Hematopoietic multipotent progenitor cell (in vitro differentiated cells): ENCODE results near the gene LLCFC1. TPM values are rescaled to one million over a fixed set of nuclear protein-coding genes. Genes with fewer than 3 reads are reported as not detected.

Experiments used
- DNase-seq, 3 donors: peaks; one replicate each; pipeline ENCODE4 v3.0.0-alpha.2; 2011 to 2015; ENCODE audit warnings: low read depth in 2 of 3, low spot score in 2 of 3
- total RNA-seq: library from RNA; depleted of rRNA; stranded (reverse); fragments of >200 nt; gene quantifications from one replicate; pipeline ENCODE4 v1.2.3, GENCODE V29; 2012

LLCFC1 gene
- total RNA-seq, 1 donor: not detected

DNA sequence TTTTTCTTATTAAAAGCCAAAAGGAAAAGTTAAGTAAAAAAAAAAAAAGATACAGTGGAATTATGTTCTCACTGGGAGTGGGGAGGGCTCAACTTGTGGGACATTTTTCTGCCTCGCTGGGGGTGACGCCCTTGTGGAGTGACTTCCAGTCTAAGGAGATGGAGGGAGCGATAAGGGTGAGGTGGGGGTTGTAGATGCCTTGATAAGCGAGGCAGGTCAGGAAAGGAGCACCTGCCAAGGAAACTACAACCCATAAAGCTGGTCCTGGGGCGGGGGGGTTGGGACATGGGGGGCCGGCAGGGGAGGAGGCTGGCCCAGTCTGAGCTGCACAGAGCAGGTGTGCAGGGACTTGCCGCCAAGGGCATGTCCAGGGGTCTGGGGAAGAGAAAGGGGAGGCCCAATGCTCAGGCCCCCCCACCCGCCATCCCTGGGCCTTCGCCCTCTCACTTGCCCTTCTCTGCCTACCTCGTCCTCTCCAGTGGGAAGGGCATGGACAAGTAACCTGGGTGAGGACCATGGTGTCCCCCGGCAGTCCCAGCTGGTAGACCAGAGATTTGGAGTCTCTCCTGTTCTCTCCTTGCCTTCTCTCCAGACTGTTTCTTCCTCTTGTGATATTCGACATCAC lies 3.2 kb upstream of the LLCFC1 start:
- DNase-seq: no peak

DNA sequence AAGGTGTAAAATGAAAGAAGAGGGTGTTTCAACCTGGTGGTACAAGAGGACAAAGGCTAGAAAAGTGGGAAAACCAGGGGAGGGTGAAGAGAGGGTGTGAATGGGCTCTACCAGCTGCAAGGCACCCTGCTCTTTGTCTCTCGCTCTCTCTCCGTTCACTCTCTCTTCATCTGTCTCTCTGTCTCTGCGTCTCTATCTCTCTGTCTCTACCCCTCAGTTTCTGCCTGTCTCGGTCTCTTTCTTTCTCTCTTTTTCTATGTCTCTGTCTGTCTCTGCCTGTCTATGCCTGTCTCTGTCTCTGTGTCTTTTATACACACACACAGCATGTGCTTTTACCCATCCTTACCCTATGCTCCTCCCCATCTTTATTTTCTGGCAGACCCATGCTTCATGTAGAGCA lies 673 bp upstream of the LLCFC1 start:
- DNase-seq: no peak

DNA sequence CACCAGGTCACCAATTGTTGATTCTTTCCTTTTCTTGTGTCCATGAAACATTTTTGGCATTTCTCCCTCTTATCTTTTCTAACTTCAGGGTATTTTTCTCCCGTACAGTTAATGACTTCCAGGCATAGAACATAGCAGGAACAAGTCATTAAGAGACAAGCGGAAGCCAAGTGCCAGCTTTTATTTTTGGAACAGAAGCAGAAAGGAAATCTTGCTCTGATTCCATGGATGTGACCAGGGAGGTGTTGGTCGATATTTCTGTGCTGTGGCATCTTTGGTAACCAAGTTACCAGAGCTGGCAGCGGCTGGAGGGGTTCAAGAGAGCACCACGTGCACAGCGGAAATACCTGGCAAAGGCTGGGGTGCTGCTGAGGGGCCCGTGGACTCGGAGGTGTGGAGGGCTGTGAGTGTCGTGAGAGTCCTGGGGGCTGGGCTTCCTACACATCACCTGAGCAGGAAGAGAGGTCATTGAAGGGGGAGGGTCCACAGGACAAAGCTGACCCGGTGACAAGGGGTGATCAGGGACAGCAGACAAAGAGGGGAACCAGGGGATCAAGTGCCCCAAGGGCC lies 1.8 kb downstream of the LLCFC1 start:
- DNase-seq: no peak

DNA sequence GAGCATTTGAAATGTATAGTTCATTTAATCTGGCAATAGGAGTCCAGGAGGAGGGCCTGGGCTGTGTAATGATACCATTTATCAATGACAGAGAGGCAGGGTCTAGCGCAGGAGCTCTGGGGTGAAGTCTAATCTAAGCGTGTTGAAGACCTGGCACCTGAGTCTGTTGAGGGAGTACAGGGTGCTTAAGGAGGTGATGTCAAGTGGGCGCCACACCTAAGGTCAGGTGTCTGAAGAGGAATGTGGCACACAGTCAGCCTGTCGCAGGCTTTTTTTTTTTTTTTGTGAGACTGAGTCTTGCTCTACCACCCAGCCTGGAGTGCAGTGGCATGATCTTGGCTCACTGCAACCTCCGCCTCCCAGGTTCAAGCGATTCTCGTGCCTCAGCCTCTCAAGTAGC lies 2.3 kb downstream of the LLCFC1 start:
- no peak for DNase-seq

DNA sequence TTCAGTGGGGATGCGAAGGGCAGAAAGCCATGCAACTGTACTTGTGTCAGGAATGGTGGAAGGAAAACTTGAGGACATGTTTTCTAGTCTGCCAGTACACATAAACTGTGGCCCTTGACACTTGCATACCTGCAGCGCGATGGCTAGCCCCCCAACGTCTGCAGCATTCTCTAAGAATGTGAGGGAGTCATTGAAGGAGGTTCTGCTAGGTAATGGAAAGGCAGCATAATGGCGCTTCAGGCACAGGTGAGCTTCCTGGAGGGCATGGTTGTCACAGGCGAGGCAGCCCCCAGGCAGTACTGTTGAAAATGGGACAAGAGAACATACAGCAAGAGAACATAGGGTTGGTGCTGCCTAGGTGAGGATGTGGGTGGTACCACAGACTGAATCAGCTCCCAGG lies 3.5 kb downstream of the LLCFC1 start:
- no peak for DNase-seq

DNA sequence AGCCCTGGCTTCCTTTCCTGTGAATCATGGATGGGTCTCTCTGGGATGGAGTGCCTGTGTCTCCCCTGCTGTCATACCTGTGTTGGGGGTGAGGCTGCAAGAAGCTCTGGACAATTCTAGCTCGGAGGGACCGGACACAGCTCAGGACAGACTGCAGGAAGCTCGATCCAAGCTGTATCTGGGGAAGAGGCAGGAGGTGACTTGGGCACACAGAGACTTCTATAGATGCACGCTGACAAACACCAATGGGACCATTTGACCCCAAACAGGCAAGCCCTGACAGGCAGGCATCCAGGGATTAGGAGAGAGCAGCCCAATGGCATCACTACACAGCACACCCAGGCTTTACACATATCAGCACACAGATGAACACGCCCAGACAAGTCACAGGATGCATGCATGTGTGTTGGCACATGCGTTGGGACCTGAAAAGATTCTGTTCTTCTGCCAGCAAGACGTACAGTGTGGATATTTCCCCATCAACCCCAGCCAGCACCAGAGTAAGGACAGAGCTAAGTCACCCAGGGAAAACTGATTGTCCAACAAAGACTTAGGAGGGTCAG lies 4.5 kb downstream of the LLCFC1 start:
- no peak for DNase-seq

DNA sequence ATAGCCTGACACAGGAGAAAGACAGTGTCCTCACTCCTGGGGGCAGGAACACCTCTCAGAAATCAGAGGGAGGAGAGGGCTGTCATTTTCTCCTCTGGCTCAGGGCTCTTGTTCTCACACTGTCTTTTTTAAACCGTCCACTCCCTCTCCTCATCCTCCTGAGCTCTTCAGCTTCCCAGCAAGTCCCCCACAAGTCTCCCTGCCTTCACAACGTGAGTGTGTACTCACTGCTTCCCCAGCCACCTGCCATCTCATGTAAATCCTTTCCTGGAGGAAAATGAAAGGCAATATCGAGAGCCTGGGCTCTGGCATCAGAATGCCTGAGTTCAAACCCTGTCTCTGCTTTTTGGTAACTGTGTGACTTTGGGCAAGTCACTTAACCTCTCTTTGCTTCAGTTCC lies 5.7 kb downstream of the LLCFC1 start:
- no peak for DNase-seq

DNA sequence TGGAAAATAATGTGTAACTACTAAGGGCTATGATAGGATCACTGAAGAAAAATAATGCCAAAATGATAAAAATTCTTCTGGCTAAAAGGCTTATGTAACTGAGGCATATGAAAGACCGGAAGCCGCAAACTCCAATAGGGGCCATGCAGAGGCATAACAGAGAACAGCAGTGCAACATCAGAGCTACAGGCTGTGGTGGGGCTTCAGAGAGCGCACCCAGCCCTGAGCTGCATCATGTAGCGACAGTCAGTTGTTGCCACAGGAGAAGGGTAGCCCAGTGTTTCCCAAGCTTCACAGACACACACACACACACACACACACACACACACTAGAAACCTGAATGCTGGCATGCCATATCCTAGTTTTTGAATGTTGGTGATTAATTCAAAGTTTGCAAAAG lies 9.3 kb downstream of the LLCFC1 start:
- DNase-seq: no peak

DNA sequence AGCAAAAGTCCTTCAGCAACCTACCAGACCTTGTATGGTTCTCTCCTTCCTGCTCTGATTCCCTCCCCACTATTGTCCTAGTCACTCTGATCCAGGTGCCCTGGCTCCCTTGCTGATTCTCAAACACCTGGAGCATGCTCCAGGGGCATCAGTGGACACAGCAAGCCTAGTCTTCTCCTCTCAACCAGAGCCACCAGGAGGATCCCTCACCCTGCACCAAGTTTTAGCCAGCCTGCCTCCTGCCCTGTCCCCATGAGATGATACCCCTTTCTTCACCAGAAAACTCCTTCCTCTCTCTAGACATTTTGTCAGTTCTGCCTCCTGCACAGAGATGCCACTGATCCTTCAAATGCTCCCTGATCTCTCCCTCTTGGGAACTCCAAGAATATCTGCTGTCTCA lies 11.0 kb downstream of the LLCFC1 start:
- DNase-seq: no peak

DNA sequence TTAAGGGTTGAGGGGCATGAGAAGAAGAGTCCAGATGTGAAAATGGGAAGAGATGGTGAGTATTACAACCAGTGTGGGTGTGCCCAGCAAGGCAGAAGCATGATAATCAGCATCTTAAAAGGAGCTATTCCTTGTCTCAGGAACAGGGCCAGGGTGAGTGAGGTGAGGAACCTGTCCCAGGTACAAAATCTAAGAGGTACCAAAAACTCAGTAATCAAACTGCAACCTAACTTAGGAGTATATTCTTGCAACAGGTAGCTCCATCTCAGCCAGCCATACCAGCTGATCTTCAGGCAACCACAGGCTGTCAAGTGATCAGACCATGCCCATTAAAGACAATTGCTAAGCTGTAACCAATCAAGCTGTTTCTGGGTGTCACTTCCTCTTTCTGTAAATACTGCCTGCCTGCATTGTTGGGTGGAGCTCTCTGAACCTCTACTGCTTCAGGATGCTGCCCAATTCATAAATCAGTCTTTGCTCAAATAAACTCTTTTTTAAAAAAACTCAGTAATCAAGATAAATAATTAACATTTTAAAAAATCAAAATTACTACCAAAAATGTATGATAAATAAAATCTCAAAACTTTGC lies 15.5 kb downstream of the LLCFC1 start:
- peak in 1 of 3 donors; percentile 39 for DNase-seq

DNA sequence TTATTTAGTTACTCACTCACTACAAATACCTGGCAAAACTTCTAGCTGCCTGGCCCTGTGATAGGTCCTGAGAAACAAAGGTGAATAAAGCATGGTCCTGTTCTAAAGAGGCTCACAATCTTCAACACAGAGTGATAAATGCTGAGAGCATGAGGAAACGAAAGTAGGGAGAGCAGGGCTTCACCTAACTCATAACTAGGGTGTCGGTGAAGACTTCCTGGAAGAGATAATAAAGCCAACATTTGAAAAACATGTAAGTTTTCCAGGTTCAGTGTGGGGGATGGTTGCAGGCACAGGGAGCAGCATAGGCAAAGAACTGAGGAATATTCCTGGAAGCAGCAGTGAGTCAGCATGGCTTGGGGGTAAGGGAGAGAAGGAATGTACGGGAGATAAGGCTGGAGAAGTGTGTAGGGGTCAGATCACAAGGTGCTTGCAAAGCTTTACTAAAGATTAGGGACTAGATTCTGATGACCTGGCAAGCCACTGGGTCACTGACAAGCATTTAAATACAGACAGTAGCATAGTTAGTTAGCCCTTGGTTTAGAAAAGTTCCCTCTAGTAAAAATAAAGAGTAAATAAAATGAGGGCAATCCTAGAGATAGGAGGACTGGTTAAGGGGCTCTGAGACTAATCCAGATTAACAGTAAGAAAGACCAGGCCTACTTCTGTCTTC lies 17.8 kb downstream of the LLCFC1 start:
- DNase-seq: no peak

DNA sequence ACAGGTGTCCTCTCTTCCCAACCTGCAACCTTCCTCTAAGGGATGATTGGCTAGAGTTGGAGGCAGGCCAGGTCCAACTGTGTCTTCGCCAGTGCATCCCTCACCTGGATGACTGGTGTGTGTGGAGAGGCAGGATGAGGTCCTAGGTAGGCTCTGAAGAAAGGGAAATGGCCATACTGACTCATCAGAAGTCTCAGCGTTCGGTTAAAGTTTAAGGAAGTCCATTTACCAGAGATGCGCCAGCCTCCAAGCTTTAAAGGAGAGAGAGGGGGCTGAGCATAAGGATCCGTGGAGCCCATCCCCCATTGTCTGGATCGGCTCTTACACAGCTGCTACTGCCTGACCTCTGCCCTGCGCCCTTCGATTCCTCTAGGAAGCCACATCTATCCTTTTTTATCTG lies 18.4 kb downstream of the LLCFC1 start:
- DNase-seq: no peak

DNA sequence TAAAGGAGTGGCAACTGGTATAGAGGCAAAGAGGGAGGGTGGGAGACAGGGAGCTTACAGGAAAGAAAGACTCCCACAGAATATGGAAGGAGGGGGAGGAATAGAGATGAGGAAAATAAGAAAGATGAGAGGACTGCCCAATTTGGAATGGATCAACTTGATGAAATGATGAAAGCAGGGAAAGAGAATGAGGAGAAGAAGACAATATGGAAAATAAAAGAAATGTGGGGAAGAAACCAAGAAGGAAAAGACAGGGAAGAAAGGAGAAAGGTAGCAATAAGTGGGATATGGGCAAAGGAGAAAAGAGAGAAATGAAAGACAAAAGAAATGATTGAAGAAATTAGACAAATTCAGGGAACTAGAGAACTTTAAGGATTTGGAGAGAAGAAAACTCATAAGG lies 19.9 kb downstream of the LLCFC1 start:
- no peak for DNase-seq

DNA sequence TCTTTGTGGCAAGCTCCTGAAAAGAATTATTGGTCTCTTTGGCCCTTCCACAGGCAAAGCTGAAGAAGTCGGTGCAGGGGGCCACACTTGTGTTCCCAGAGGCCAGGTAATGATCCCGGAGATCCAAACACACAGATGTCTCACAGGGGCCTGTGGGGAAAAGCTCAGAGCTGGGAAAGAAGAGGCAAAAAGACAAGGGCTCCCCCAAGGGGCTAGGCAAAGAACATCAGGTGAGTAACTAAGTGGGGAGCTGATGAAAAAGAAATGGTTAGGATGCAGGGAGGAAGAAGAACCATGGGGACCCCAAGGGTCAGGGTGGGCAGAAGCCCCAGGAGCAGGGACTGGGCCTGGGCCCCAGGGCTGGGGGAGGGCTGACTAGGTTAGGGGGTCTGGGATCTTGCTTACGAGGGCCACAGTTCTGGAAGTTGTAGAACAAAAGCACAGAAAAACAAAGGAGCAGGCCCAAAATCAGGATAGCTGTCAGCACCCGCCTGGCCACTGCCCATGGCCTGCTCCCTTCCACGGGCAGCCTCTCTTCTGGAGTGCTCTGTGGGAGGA lies 21.8 kb downstream of the LLCFC1 start:
- DNase-seq: no peak

DNA sequence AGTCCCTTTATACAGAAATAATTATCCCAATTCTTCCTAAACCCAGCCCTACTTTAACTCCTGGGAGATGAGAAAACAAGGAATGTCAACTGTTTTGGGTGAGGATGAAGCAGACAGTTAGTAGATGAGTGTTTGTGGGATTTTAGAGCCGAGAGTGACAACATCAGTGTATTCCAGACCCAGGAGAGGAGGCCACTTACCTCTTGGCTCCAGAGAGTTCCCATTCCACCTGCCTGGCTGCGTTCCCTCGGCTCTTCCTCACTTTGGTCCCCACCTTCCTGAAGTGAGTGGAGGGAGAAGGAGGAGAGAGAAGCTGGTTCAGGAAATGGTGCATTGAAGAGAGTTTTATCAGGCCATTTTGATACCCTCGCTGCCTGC lies 22.3 kb downstream of the LLCFC1 start:
- no peak for DNase-seq

DNA sequence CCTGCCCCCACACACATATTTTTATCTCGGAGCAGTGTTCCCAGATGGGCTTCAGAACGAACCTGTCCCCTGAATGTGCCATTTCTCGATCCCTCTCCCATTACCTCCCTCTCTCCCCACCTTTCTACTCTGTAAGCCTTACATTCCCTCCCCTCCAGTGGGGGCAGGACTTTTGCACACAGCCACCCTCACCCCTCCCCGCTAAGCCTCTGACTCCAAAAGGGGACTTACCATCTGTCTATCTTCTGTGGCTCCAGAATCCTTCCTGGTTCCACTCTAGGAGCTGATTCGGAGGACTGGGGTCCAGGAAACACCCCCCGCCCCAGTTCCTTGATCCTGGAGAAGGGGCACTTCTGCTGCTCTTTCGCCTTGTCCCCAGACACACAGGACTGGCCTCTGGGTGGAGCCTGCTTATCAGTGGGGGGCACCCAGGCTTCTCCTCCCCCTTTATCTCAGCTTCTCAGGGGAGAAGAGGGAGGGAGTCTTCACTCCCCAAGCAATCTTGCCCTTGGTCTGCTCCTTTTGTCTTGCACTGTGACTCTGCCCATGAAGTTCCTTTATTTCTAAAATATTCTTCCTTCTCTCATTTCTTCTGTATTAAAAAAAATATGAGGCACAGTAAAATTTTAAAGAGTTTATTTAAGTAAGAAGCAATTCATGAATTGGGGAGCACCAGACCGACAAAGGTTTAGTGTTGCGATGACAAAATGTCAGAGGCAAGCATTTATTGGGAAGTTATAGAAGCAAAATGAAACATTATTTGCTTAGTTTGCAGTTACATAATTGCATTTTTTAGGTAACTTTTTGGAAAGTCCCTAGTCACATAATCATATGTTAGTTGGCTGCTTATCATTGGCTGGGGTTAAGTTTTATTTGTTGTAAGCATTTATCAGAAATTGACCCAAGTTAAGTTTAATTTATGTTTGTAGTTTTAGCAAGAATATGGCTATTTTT lies 23.0 kb downstream of the LLCFC1 start, which contains the start of gene KEL:
Gene KEL, minus strand, starts transcription at position 391 of the 954 bp plus-strand sequence. Its CDS starts 157 bp downstream, at position 234.
- peak in 2 of 3 donors; percentile 14 for DNase-seq

DNA sequence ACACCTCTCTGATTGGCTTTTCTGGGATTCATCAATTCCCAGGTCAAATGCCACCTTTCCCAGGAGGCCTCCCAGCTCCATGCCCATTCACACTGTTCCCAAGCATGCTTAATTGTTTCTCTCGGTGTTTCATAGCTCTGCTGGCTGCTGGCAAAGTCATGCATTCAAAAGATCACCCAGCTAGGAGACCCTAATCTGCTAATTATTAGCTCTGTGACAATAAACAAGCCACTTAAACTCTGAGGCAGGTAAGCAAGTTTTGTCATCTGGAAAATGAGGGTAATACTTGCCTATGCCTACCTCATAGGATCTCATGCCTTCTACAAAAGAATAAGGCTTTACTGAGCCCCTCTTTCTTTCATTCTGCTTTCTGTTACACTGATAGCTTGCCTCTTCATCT lies 23.7 kb downstream of the LLCFC1 start:
- no peak for DNase-seq

DNA sequence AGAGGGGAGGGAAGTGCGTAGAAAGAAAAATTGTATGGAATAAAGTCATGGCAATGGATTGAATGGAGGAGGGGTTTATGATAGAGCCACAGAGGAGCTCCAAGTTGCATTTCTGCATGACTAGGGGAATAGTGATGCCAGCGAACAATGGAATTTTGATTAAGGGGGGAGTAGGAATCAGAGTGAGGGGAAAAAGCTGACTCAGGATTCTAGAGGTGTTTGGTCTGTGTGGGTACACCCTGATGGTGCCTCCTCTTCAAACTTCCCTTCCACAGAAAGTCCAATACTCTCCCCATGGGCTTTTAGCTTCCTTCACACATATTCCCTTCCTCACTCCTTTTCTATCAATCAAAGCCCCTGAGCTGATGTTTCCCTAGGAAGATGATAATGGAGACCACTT lies 24.7 kb downstream of the LLCFC1 start:
- DNase-seq: no peak

DNA sequence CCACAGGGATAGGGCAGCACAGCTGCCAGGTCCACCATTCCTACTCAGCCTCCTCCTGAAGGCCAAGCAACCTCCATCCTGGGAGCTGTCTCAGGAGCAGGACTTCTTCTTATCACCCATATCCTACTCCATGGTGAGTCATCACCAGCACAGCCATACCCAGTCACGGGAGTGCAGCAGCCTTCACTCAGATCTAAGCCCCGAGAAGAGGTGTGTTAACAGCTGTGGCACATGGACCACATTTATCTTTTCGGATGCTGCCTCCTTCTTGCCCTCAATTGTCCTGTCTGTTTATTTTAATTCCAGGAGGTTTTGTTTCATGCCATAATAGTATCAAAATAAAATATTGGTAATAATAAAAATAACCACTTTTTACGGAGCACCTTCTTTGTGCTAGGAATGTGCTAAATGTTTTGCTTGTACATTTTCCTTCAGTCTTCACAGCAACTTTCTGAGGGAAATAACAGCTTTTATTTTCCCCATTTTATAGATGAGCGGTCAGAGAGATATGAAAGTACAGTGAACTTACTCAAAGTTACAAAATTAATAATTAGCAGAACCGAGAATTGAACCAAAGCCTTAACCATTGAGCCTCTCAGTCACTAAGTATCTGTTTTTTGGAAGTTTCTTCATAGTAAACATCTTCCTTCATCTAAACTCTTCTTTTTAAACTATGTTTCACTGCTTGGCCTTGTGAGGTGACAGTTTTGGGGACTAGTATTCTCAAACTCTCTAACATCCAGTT lies 25.4 kb downstream of the LLCFC1 start:
- DNase-seq: no peak
